HG02973 (cell line): ENCODE results near the gene ENPP7.

Experiments used
- ATAC-seq: cut with Tn5 transposase; IDR thresholded peaks from one replicate; pipeline ENCODE4 v1.9.1; 2021; ENCODE audit warnings: moderate library complexity; ENCODE audit not compliant: unreplicated experiment

The ENPP7 gene

GRCh38 chr17:79702550-79703236 lies 28.1 kb upstream of the ENPP7 start:
- ATAC-seq = no peak

GRCh38 chr17:79704691-79705090 lies 26.1 kb upstream of the ENPP7 start:
- no peak for ATAC-seq

- ATAC-seq = no peak
Measured at GRCh38 chr17:79705674-79706073, 25.1 kb upstream of the ENPP7 start.

- ATAC-seq = no peak
Measured at GRCh38 chr17:79706931-79707850, 23.6 kb upstream of the ENPP7 start.

- no peak for ATAC-seq
Measured at GRCh38 chr17:79707931-79708891, 22.5 kb upstream of the ENPP7 start.

- ATAC-seq = no peak
Measured at GRCh38 chr17:79711715-79712305, 18.9 kb upstream of the ENPP7 start.

GRCh38 chr17:79713391-79713790 lies 17.4 kb upstream of the ENPP7 start:
- no peak for ATAC-seq

GRCh38 chr17:79714176-79715097 lies 16.3 kb upstream of the ENPP7 start:
- no peak for ATAC-seq

- ATAC-seq = no peak
Measured at GRCh38 chr17:79715098-79715942, 15.4 kb upstream of the ENPP7 start.

GRCh38 chr17:79715943-79716797 lies 14.6 kb upstream of the ENPP7 start:
- no peak for ATAC-seq

GRCh38 chr17:79720705-79721292 lies 9.9 kb upstream of the ENPP7 start:
- no peak for ATAC-seq

GRCh38 chr17:79721993-79722671 lies 8.6 kb upstream of the ENPP7 start:
- no peak for ATAC-seq

GRCh38 chr17:79722787-79723186 lies 8.0 kb upstream of the ENPP7 start:
- ATAC-seq = no peak

GRCh38 chr17:79728169-79728907 lies 2.4 kb upstream of the ENPP7 start:
- ATAC-seq = no peak

GRCh38 chr17:79728908-79729471 lies 1.8 kb upstream of the ENPP7 start:
- ATAC-seq = no peak

GRCh38 chr17:79729761-79730160 lies 982 bp upstream of the ENPP7 start:
- no peak for ATAC-seq
